VCaP (cell line): ENCODE data around the gene NPAT.

Source experiments
- H3K27ac ChIP-seq: fragments of 450-650 bp; 2 replicates; pipeline ENCODE4 v1.5.1; 2017
- CTCF ChIP-seq: fragments of 450-650 bp; conservative IDR thresholded peaks from 2 replicates; pipeline ENCODE4 v1.5.1; 2017; ENCODE audit warnings: mild to moderate bottlenecking, moderate library complexity

NPAT gene

GRCh38 chr11:108206171-108206570, 16.3 kb downstream of the NPAT start:
- no peak overlapping the region for H3K27ac ChIP-seq
- TF ChIP-seq CTCF, result no peak

GRCh38 chr11:108204929-108205499, 17.4 kb downstream of the NPAT start:
- TF ChIP-seq CTCF, result no peak
- H3K27ac ChIP-seq, result no peak overlapping the region

GRCh38 chr11:108204376-108204775, 18.1 kb downstream of the NPAT start:
- H3K27ac ChIP-seq, result no peak overlapping the region
- no peak for TF ChIP-seq CTCF

GRCh38 chr11:108203075-108203474, 19.4 kb downstream of the NPAT start:
- TF ChIP-seq CTCF, result no peak
- H3K27ac ChIP-seq, result no peak overlapping the region

- no peak overlapping the region for H3K27ac ChIP-seq
- no peak for TF ChIP-seq CTCF
These were observed 22.8 kb downstream of the NPAT start for GRCh38 chr11:108199446-108200321.

- TF ChIP-seq CTCF, result no peak
These were observed 23.6 kb downstream of the NPAT start for GRCh38 chr11:108198833-108199232.

GRCh38 chr11:108197351-108197750, 25.1 kb downstream of the NPAT start:
- TF ChIP-seq CTCF, result no peak
- H3K27ac ChIP-seq, result no peak overlapping the region

More at GRCh38 chr11:108198833-108199232, 23.6 kb downstream of the NPAT start:
- no peak overlapping the region for H3K27ac ChIP-seq
